ENCODE results near the gene CDHR3.

The CDHR3 gene

GRCh38 chr7:106031300-106032035 lies 68.4 kb downstream of the CDHR3 start:
- peak; percentile 48 for DNase-seq

GRCh38 chr7:106032295-106032694 lies 69.2 kb downstream of the CDHR3 start:
- no peak for DNase-seq

GRCh38 chr7:106033735-106034134 lies 70.7 kb downstream of the CDHR3 start:
- DNase-seq = no peak

GRCh38 chr7:106034383-106034782 lies 71.3 kb downstream of the CDHR3 start:
- no peak for DNase-seq

- no peak for DNase-seq
Measured at GRCh38 chr7:106035568-106035967, 72.5 kb downstream of the CDHR3 start.

GRCh38 chr7:106036004-106036403 lies 72.9 kb downstream of the CDHR3 start:
- no peak for DNase-seq

- DNase-seq = no peak
Measured at GRCh38 chr7:106037489-106038176, 74.6 kb downstream of the CDHR3 start.

- DNase-seq = no peak
Measured at GRCh38 chr7:106038289-106038688, 75.2 kb downstream of the CDHR3 start.

- no peak for DNase-seq
Measured at GRCh38 chr7:106038916-106039315, 75.9 kb downstream of the CDHR3 start.

GRCh38 chr7:106039486-106040060 lies 76.5 kb downstream of the CDHR3 start:
- no peak for DNase-seq

GRCh38 chr7:106041140-106041717 lies 78.2 kb downstream of the CDHR3 start:
- peak; percentile 84 for DNase-seq

- no peak for DNase-seq
Measured at GRCh38 chr7:106042196-106042611, 79.1 kb downstream of the CDHR3 start.

- DNase-seq = no peak
Measured at GRCh38 chr7:106045139-106045538, 82.1 kb downstream of the CDHR3 start.

- DNase-seq = no peak
Measured at GRCh38 chr7:106045586-106045985, 82.5 kb downstream of the CDHR3 start.

- no peak for DNase-seq
Measured at GRCh38 chr7:106047184-106047583, 84.1 kb downstream of the CDHR3 start.

- DNase-seq = no peak
Measured at GRCh38 chr7:106047818-106048705, 85.0 kb downstream of the CDHR3 start.

- no peak for DNase-seq
Measured at GRCh38 chr7:106048706-106049020, 85.6 kb downstream of the CDHR3 start.

- no peak for DNase-seq
Measured at GRCh38 chr7:106049139-106049752, 86.2 kb downstream of the CDHR3 start.

GRCh38 chr7:106050002-106050745 lies 87.1 kb downstream of the CDHR3 start:
- DNase-seq = no peak

GRCh38 chr7:106050746-106051117 lies 87.7 kb downstream of the CDHR3 start:
- DNase-seq = no peak

GRCh38 chr7:106052681-106053080 lies 89.6 kb downstream of the CDHR3 start:
- DNase-seq = no peak

- no peak for DNase-seq
Measured at GRCh38 chr7:106053109-106053508, 90.0 kb downstream of the CDHR3 start.

Data from hematopoietic multipotent progenitor cell treated with erythropoietin and hydrocortisone succinate and interleukin-3 and kit ligand, for 4 days (in vitro differentiated cells).